GM13977 (cell line): Measurements from ENCODE around the gene PPP1R2.

Experiments used
- DNase-seq: peaks from one replicate; pipeline ENCODE4 v3.0.0; 2012; ENCODE audit warnings: low spot score
- in situ Hi-C: fragments of 300-500 bp; cut with MboI; formaldehyde crosslinking; loops from one replicate; pipeline ENCODE4 v1.12.0; 2022; ENCODE audit warnings: low sequenced_read_pairs, low pct_unique_long_range_greater_than_20kb, mixed read lengths, inconsistent platforms; ENCODE audit not compliant: unreplicated experiment
- TF ChIP-seq, protein P1 (sequence below): IDR thresholded peaks from 2 replicates; pipeline ENCODE4 v1.5.1; 2012; ENCODE audit warnings: mild to moderate bottlenecking, control low read depth; ENCODE audit not compliant: insufficient read depth; ENCODE audit errors: extremely low read depth, missing control alignments

PPP1R2 gene

DNA sequence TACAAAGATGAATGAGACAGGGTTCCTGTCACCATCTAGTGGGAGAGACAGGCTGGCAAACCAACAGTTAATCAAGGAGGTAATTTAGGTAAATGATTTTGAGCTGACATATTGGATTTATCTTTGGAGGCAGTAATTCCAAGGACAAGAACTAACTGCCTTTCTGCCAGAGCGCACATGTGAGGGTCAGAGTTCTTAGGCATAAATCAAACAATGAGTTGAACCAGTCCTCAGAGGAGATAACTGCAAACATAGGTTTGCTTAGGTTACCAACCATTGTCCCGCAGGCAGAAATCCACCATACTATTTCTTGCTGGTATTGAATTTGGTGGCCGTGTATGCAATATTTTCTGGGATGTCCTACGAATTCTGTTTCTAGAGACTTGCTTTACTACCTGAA, 14.2 kb upstream of the PPP1R2 start:
- in situ Hi-C loops, result loop anchor here (25.0 kb wide), 1 partner anchor 280 kb away; no protein-coding TSS in a partner anchor

DNA sequence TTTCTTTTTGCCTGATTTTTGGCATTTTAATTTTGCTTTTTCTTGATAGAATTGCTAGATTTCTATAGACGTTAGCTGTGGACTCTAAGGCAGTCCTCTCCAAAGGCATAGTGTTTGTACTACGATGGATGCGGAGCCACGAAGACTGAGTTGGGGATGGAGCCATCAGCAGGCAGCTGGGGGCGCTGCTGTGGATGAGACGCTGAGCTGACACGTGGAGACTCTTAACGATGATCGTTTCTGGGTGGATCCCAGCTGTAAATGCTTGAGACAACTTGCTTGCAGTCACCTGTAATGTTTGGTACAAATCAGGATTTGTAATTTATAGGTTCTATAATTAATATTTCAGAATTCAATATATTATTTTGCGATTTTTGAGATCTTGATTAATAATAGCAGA, 13.3 kb upstream of the PPP1R2 start:
- no peak for DNase-seq
- TF ChIP-seq, protein P1, sequence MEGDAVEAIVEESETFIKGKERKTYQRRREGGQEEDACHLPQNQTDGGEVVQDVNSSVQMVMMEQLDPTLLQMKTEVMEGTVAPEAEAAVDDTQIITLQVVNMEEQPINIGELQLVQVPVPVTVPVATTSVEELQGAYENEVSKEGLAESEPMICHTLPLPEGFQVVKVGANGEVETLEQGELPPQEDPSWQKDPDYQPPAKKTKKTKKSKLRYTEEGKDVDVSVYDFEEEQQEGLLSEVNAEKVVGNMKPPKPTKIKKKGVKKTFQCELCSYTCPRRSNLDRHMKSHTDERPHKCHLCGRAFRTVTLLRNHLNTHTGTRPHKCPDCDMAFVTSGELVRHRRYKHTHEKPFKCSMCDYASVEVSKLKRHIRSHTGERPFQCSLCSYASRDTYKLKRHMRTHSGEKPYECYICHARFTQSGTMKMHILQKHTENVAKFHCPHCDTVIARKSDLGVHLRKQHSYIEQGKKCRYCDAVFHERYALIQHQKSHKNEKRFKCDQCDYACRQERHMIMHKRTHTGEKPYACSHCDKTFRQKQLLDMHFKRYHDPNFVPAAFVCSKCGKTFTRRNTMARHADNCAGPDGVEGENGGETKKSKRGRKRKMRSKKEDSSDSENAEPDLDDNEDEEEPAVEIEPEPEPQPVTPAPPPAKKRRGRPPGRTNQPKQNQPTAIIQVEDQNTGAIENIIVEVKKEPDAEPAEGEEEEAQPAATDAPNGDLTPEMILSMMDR, result peak; percentile 46
- in situ Hi-C loops, result loop anchor here (25.0 kb wide), 1 partner anchor 281 kb away; no protein-coding TSS in a partner anchor

More for the DNA sequence above, 14.2 kb upstream of the PPP1R2 start:
- DNase-seq, result no peak
- TF ChIP-seq, protein P1, result no peak

DNA sequence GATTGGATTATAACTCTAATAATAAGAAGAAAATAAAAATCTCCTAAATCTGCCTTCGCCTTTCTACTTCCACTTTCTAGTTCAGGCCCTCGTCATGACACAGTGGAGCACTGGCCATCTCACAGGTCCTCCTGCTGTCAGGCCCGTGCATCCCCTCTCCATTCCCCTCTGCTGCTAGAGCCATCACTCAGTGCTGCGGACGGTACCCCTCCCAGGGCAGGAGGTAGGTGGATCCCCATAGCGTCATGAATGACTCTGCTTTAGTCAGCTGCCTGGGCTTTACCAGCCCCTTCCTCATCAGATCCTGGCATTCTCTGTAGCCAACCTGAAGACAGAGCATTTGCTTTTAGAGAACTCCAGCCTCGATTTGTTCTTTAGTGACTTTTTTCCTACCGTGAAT, 12.0 kb upstream of the PPP1R2 start:
- no peak for DNase-seq
- in situ Hi-C loops, result loop anchor here (25.0 kb wide), 1 partner anchor 282 kb away; no protein-coding TSS in a partner anchor
- TF ChIP-seq, protein P1, result no peak

DNA sequence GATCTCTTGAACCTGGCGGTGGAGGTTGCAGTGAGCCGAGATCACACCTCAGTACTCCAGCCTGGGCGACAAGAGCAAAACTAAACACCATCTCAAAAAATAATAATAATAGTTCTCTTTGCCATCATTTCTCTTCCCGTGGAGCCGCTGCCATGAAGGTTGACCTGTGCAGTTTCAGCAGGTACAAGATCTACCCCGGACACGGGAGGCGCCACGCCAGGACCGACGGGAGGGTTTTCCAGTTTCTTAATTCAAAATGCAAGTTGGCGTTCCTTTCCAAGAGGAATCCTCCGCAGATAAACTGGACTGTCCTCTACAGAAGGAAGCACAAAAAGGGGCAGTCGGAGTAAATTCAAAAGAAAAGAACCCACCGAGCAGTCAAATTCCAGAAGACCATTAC, 11.3 kb upstream of the PPP1R2 start:
- in situ Hi-C loops, result loop anchor here (25.0 kb wide), 1 partner anchor 283 kb away; no protein-coding TSS in a partner anchor
- TF ChIP-seq, protein P1, result no peak
- no peak for DNase-seq

DNA sequence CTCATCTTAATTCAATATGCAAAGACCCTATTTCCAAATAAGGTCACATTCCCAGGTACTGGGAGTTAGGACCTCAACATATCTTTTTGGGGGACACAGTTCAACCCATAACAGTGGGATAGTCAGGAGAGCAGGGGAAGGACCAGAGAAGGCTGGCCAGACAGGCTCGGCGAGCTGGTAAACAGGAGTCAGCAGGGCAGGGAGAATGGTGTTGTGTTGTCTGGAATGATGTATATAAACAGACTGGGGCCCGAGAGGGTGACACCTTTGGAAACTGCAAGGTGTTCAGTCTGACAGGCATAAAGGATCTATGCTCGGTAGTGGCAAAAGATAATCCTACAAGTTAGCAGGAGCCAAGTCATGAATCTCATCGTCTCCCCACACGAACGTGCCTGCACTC, 10.1 kb upstream of the PPP1R2 start:
- no peak for DNase-seq
- in situ Hi-C loops, result loop anchor here (25.0 kb wide), 1 partner anchor 284 kb away; no protein-coding TSS in a partner anchor
- TF ChIP-seq, protein P1, result no peak

DNA sequence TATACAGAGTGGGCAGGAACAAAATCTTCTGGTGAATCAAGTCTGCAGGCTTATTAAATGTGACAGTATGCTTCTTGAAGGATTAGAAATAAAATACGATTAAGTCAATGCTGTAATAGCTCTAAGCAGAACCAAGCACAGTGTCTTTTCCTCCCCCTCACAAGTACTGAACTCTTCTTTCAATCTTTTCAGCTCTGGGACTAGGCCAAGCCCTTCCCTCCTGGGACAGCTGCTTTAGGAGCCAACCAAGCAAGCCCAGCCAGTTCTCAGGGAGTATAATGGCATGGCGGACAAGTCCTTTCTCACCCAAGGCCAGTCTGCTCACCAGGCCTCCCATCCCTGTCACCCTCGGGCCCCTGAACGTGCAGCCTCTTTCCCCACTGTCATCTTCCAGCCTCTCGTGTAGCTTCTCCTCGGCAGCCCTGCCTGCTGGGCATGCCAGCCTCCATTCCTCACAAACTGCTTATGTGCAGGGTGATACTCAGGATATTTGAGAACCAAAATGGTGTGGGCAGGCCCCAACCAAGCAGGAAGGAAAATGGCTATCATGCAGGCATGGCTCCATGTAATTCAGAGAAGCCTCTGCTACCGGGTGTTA, 8.4 kb upstream of the PPP1R2 start:
- TF ChIP-seq, protein P1, result no peak
- DNase-seq, result no peak
- in situ Hi-C loops, result loop anchor here (25.0 kb wide), 1 partner anchor 286 kb away; no protein-coding TSS in a partner anchor

DNA sequence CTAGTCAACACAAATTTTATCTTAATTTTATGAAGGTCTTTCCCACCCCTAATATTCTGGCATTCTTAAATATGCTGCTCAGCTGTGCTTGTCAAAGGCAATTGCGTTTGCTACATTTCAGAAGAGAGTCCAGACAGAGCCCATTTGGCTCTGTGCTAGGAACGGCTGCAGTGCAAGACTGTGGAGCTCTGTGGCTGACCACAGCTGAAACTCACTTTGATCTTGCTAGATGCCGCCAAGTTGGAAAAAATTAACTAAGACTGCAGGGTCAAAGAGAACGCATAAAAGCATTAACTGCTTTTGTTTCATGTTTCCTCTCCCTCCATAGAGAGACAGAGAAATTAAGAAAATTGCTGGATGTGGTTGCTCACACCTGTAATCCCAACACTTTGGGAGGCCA, 7.6 kb upstream of the PPP1R2 start:
- TF ChIP-seq, protein P1, result no peak
- DNase-seq, result no peak
- in situ Hi-C loops, result loop anchor here (25.0 kb wide), 1 partner anchor 287 kb away; no protein-coding TSS in a partner anchor
